ENCODE measurements around the gene PF4V1.

Gene PF4V1

GRCh38 chr4:73853246-73853704, at the start of gene PF4V1:
Gene PF4V1, plus strand, starts transcription at chr4:73853296. Its CDS starts 67 bp downstream, at chr4:73853363.
- no peak for DNase-seq (ENCODE audit: low read depth)

- DNase-seq (ENCODE audit: low read depth) = no peak
Observed at GRCh38 chr4:73810191-73810590, 42.9 kb upstream of the PF4V1 start.

- no peak for DNase-seq (ENCODE audit: low read depth)
Observed at GRCh38 chr4:73811841-73812240, 41.3 kb upstream of the PF4V1 start.

GRCh38 chr4:73814679-73815078, 38.4 kb upstream of the PF4V1 start:
- no peak for DNase-seq (ENCODE audit: low read depth)

- no peak for DNase-seq (ENCODE audit: low read depth)
Observed at GRCh38 chr4:73815145-73815544, 38.0 kb upstream of the PF4V1 start.

- peak; percentile 66 for DNase-seq (ENCODE audit: low read depth)
Observed at GRCh38 chr4:73816814-73817213, 36.3 kb upstream of the PF4V1 start.

GRCh38 chr4:73817341-73817740, 35.8 kb upstream of the PF4V1 start:
- no peak for DNase-seq (ENCODE audit: low read depth)

- DNase-seq (ENCODE audit: low read depth) = no peak
Observed at GRCh38 chr4:73821325-73821724, 31.8 kb upstream of the PF4V1 start.

GRCh38 chr4:73822389-73822788, 30.7 kb upstream of the PF4V1 start:
- DNase-seq (ENCODE audit: low read depth) = no peak

- no peak for DNase-seq (ENCODE audit: low read depth)
Observed at GRCh38 chr4:73822812-73823504, 30.1 kb upstream of the PF4V1 start.

- DNase-seq (ENCODE audit: low read depth) = no peak
Observed at GRCh38 chr4:73823760-73824159, 29.3 kb upstream of the PF4V1 start.

GRCh38 chr4:73828956-73829355, 24.1 kb upstream of the PF4V1 start:
- DNase-seq (ENCODE audit: low read depth) = no peak

- DNase-seq (ENCODE audit: low read depth) = no peak
Observed at GRCh38 chr4:73831569-73831968, 21.5 kb upstream of the PF4V1 start.

GRCh38 chr4:73832651-73833237, 20.4 kb upstream of the PF4V1 start:
- no peak for DNase-seq (ENCODE audit: low read depth)

GRCh38 chr4:73836373-73837279, 16.5 kb upstream of the PF4V1 start, which contains the start of gene CXCL6:
Gene CXCL6, plus strand, starts transcription at chr4:73836678. Its CDS starts 73 bp downstream, at chr4:73836751.
- no peak for DNase-seq (ENCODE audit: low read depth)

GRCh38 chr4:73839071-73839470, 14.0 kb upstream of the PF4V1 start:
- no peak for DNase-seq (ENCODE audit: low read depth)

- no peak for DNase-seq (ENCODE audit: low read depth)
Observed at GRCh38 chr4:73839715-73840114, 13.4 kb upstream of the PF4V1 start.

- no peak for DNase-seq (ENCODE audit: low read depth)
Observed at GRCh38 chr4:73841243-73841925, 11.7 kb upstream of the PF4V1 start.

- no peak for DNase-seq (ENCODE audit: low read depth)
Observed at GRCh38 chr4:73842696-73843095, 10.4 kb upstream of the PF4V1 start.

GRCh38 chr4:73843369-73843768, 9.7 kb upstream of the PF4V1 start:
- DNase-seq (ENCODE audit: low read depth) = no peak

GRCh38 chr4:73844345-73844744, 8.8 kb upstream of the PF4V1 start:
- no peak for DNase-seq (ENCODE audit: low read depth)

GRCh38 chr4:73844806-73845205, 8.3 kb upstream of the PF4V1 start:
- DNase-seq (ENCODE audit: low read depth) = no peak
